Ishikawa (cell line): ENCODE data around the gene ATP9B.

Experiments used
- CEBPB ChIP-seq: IDR thresholded peaks from 2 replicates; pipeline ENCODE4 v1.6.1; 2012
- CREB1 ChIP-seq: IDR thresholded peaks from 2 replicates; pipeline ENCODE4 v1.6.1; 2012; ENCODE audit warnings: low read depth
- EGR1 ChIP-seq: IDR thresholded peaks from 2 replicates; pipeline ENCODE4 v1.6.1; 2012
- EP300 ChIP-seq: IDR thresholded peaks from 2 replicates; pipeline ENCODE4 v1.6.1; 2012; ENCODE audit warnings: borderline replicate concordance
- FOXM1 ChIP-seq: IDR thresholded peaks from 2 replicates; pipeline ENCODE4 v1.6.1; 2012; ENCODE audit warnings: low read depth, borderline replicate concordance
- NFIC ChIP-seq: IDR thresholded peaks from 2 replicates; pipeline ENCODE4 v1.6.1; 2012
- RAD21 ChIP-seq: IDR thresholded peaks from 2 replicates; pipeline ENCODE4 v1.6.1; 2012; ENCODE audit warnings: low read depth
- TAF1 ChIP-seq: IDR thresholded peaks from 2 replicates; pipeline ENCODE4 v1.6.1; 2012; ENCODE audit warnings: low read depth, mild to moderate bottlenecking
- TCF12 ChIP-seq: IDR thresholded peaks from 2 replicates; pipeline ENCODE4 v1.6.1; 2012; ENCODE audit warnings: low read depth
- TEAD4 ChIP-seq: IDR thresholded peaks from 2 replicates; pipeline ENCODE4 v1.6.1; 2012
- YY1 ChIP-seq: IDR thresholded peaks from 2 replicates; pipeline ENCODE4 v1.6.1; 2012; ENCODE audit warnings: low read depth
- ZBTB7A ChIP-seq: IDR thresholded peaks from 2 replicates; pipeline ENCODE4 v1.6.1; 2012; ENCODE audit warnings: low read depth
- TF ChIP-seq, protein P1 (sequence below): IDR thresholded peaks from 2 replicates; pipeline ENCODE4 v1.6.1; 2012
- TF ChIP-seq, protein P2 (sequence below): IDR thresholded peaks from 2 replicates; pipeline ENCODE4 v1.6.1; 2012
- TF ChIP-seq, protein P3 (sequence below): IDR thresholded peaks from 2 replicates; pipeline ENCODE4 v1.6.1; 2012; ENCODE audit warnings: low read depth, mild to moderate bottlenecking

The ATP9B gene

DNA sequence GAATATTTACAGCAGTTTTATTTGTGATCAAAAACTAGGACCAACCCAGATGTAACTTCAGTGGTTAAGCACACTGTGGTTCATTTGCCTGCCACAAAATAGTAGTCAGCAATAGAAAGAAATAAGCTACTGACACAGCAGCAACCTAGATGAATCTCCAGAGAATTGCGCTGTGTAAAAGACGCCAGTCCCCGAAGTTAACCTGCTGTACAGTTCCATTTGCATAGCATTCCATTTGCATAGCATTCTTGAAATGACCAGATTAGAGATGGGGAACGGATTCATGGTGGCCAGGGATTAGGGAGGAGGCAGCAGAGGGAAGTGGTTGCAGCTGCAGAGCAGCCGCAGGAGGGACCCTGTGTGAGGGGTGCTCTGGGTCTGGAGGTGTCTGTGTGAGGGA is 287.2 kb downstream of the ATP9B start:
- no peak for TF ChIP-seq TAF1
- TF ChIP-seq NFIC = no peak

DNA sequence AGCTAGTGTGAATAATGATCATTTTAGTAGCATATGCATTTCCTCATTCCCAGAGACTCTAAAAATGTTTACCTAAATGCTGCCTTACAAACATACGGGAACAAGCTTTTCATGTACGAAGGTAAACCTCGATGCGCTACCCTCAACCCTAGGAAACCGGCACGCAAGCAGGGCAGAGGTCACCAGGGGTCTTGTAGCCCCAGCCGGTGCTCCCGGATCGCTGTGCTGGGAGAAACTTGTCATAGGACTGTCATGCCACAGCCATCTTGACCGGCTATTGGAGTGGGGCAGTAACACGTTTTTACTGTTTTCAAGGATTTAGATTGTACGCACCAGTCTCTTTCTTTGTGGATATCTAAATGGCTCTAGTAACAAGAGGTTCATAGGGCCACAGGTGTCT is 291.7 kb downstream of the ATP9B start:
- TF ChIP-seq CREB1 (no peak), EP300 (no peak), TEAD4 (no peak), YY1 (no peak), ZBTB7A (no peak), RAD21 (no peak), TCF12 (no peak), TAF1 (no peak), NFIC (no peak), FOXM1 (no peak), CEBPB (no peak), EGR1 (no peak)
- TF ChIP-seq, protein P1, sequence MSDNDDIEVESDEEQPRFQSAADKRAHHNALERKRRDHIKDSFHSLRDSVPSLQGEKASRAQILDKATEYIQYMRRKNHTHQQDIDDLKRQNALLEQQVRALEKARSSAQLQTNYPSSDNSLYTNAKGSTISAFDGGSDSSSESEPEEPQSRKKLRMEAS = no peak
- TF ChIP-seq, protein P2, sequence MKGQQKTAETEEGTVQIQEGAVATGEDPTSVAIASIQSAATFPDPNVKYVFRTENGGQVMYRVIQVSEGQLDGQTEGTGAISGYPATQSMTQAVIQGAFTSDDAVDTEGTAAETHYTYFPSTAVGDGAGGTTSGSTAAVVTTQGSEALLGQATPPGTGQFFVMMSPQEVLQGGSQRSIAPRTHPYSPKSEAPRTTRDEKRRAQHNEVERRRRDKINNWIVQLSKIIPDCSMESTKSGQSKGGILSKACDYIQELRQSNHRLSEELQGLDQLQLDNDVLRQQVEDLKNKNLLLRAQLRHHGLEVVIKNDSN = no peak
- TF ChIP-seq, protein P3, sequence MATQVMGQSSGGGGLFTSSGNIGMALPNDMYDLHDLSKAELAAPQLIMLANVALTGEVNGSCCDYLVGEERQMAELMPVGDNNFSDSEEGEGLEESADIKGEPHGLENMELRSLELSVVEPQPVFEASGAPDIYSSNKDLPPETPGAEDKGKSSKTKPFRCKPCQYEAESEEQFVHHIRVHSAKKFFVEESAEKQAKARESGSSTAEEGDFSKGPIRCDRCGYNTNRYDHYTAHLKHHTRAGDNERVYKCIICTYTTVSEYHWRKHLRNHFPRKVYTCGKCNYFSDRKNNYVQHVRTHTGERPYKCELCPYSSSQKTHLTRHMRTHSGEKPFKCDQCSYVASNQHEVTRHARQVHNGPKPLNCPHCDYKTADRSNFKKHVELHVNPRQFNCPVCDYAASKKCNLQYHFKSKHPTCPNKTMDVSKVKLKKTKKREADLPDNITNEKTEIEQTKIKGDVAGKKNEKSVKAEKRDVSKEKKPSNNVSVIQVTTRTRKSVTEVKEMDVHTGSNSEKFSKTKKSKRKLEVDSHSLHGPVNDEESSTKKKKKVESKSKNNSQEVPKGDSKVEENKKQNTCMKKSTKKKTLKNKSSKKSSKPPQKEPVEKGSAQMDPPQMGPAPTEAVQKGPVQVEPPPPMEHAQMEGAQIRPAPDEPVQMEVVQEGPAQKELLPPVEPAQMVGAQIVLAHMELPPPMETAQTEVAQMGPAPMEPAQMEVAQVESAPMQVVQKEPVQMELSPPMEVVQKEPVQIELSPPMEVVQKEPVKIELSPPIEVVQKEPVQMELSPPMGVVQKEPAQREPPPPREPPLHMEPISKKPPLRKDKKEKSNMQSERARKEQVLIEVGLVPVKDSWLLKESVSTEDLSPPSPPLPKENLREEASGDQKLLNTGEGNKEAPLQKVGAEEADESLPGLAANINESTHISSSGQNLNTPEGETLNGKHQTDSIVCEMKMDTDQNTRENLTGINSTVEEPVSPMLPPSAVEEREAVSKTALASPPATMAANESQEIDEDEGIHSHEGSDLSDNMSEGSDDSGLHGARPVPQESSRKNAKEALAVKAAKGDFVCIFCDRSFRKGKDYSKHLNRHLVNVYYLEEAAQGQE = no peak

DNA sequence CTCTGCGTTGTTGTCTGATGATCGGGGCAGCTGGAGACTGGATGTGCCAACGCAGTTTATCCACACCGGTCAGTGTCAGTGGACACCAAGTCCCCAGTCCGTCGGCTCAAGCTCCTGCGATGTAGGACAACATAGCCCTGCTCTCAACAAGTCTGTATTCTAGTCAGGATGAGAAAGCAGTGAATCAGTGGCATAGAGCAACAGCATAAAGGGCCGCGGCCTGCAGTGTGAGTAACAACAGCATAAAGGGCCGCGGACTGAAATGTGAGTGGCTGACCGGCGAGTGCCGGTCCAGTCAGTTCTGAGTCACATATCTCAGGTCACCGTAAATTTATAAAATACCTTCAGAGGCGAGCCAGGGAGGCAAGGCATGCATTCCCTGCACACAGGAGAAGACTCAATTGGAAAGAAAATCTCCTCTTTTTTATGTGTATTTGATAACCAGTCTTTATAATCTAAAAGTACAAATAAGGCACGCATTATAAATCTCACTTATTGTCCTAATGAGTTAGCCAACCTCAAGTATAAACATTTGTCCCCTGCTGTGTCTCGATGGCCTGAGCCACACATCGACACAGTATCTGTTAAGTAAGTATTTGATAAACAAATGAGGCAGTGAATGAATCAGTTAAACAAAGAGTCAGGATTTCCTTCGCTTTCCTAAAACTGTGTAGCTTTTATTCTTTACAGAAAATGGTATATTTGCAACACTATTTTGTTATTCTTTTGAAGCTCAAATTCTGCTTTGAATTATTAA is 292.8 kb downstream of the ATP9B start:
- TF ChIP-seq NFIC (no peak), CEBPB (no peak), TAF1 (no peak), TCF12 (no peak), EGR1 (no peak), ZBTB7A (no peak), FOXM1 (no peak), CREB1 (no peak), YY1 (no peak), EP300 (no peak), TEAD4 (no peak), RAD21 (no peak)
- TF ChIP-seq, protein P2 = no peak
- TF ChIP-seq, protein P3 = no peak
- TF ChIP-seq, protein P1 = no peak

DNA sequence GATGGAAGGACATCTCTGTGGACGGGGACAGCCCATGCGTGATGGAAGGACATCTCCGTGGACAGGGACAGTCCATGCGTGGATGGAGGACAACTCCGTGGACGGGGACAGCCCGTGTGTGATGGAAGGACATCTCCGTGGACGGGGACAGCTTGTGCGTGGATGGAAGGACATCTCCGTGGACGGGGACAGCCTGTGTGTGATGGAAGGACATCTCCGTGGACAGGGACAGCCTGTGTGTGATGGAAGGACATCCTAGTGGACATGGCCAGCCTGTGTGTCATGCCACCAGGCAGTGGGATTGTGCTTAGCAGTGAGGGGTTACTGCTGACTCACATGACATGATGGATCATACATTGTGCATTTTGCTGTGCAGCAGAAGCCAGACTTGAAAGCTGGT is 296.5 kb downstream of the ATP9B start:
- TF ChIP-seq EGR1 = no peak

DNA sequence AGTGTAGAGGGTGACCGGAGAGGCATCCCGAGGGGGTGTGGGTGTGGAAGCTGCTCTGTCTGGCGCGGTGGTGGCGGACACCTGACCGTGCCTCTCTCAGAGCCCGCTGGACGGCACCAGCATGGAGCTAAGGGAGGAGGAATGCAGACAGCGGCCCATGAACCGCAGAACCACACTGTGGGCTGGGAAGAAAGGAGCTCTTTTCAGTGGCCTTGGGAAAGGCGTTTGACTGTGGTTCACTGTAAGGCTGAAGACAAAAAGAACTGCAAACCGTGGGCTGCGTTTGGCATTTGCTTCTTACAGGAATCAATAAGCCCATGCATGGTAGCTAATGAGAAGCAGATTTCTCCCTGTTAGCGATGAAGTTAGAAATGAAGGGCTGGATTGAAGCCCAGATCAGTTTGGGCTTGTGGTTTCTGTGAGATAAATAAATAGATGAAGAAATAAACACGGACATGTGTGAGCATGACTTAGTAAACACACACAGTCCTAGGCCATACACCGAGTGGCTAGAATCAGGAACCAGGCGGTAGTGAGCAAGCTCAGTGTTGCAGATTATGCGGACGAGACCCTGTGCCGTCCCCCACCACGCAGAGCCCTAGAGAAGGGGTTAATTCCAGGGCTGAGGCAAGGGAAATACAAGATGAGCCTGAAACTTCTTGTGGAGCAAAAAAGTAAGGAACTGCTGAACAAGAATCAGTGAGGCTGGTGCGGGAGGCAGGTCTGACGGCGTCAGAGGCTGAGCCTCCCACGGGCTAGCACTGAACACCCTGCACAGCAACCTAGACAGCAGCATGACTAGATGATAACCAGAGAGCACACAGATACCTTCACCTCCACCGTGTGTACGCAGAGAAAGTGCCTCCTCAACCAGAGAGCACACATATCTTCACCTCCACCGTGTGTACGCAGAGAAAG is 297.2 kb downstream of the ATP9B start:
- TF ChIP-seq EP300 (no peak), ZBTB7A (no peak), EGR1 (no peak), TEAD4 (no peak), NFIC (no peak), TCF12 (no peak), CEBPB (no peak), TAF1 (no peak), FOXM1 (no peak)
- TF ChIP-seq, protein P2 = no peak
- TF ChIP-seq, protein P1 = no peak
- TF ChIP-seq, protein P3 = no peak
